GM12878 (cell line): ENCODE data around the gene UBE3C.

Experiments
- CHD4 ChIP-seq: fragments of 200-600 bp; sonication (generic); IDR thresholded peaks from 2 replicates; pipeline ENCODE4 v1.6.1; 2016; ENCODE audit warnings: mild to moderate bottlenecking
- CTCF ChIP-seq, 3 experiments: IDR thresholded peaks in 2 of 3; conservative IDR thresholded peaks in 1 of 3; 2 replicates each; pipeline ENCODE4 v1.5.1; 2011; ENCODE audit warnings: low read depth in 3 of 3, low read length in 3 of 3, mild to moderate bottlenecking in 3 of 3, control low read depth in 2 of 3, moderate library complexity in 2 of 3, inconsistent platforms in 1 of 3, mixed read lengths in 1 of 3; ENCODE audit not compliant: control insufficient read depth in 2 of 3, insufficient read depth in 1 of 3; ENCODE audit errors: extremely low read depth in 1 of 3
- EGR1 ChIP-seq, 2 experiments: IDR thresholded peaks; 1 replicate in 1 of 2; 2 replicates in 1 of 2; pipeline ENCODE4 v1.6.1; 2011 to 2012; ENCODE audit warnings: low read depth in 2 of 2, low read length in 2 of 2, borderline replicate concordance in 1 of 2, mild to moderate bottlenecking in 1 of 2, moderate library complexity in 1 of 2
- PBX3 ChIP-seq: IDR thresholded peaks from 2 replicates; pipeline ENCODE4 v1.6.1; 2011; ENCODE audit warnings: mild to moderate bottlenecking, low read depth, low read length, moderate library complexity; ENCODE audit not compliant: insufficient replicate concordance
- POLR2A ChIP-seq: IDR thresholded peaks from 2 replicates; pipeline ENCODE4 v1.6.1; 2011; ENCODE audit warnings: low read depth, mild to moderate bottlenecking, low read length
- RBBP5 ChIP-seq: fragments of 200-600 bp; sonication (generic); conservative IDR thresholded peaks from 2 replicates; pipeline ENCODE4 v1.6.1; 2016
- SIN3A ChIP-seq: IDR thresholded peaks from 2 replicates; pipeline ENCODE4 v1.6.1; 2012; ENCODE audit warnings: low read depth, low read length, improper control_type of control experiment
- ZNF24 ChIP-seq: fragments of 450-650 bp; IDR thresholded peaks from 2 replicates; pipeline ENCODE4 v1.6.1; 2017; ENCODE audit warnings: antibody characterized with exemption, mild to moderate bottlenecking
- TF ChIP-seq, protein P1 (sequence below): IDR thresholded peaks from 2 replicates; pipeline ENCODE4 v1.6.1; 2012; ENCODE audit warnings: mild to moderate bottlenecking, low read depth, low read length
- TF ChIP-seq, protein P2 (sequence below): fragments of 450-650 bp; formaldehyde crosslinking; IDR thresholded peaks from 2 replicates; pipeline ENCODE4 v1.4.0; 2022; ENCODE audit warnings: mild to moderate bottlenecking, moderate library complexity

DNA sequence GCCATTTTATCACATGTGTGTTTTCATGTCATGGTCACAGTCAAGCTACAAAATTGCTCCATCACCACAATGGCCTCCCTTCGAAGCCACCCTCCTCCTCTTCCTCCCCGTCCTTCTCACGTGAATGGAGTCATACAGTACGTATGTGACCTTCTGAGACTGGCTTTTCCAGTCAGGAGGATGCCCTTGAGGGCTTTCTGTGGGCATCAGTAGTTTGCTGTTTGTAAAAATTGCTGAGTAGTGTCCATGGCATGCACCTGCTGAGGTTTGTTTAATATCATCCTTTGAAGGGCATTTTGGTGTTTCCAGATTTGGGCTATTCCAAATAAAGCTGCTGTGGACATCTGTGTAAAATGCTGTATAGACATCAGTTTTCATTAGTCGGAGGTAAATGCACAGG, 5.9 kb upstream of the UBE3C start:
- TF ChIP-seq CTCF (IDR thresholded peaks at IDR 0.05 in 2 of 3, conservative IDR thresholded peaks at IDR 0.05 in 1 of 3; ENCODE audit: control insufficient read depth in 2 of 3, extremely low read depth in 1 of 3, insufficient read depth in 1 of 3, low read depth in 3 of 3, low read length in 3 of 3) (no peak), SIN3A (no peak), CHD4 (no peak), PBX3 (no peak), EGR1 (IDR thresholded peaks at IDR 0.05; ENCODE audit: borderline replicate concordance in 1 of 2, low read depth in 2 of 2, low read length in 2 of 2) (no peak), POLR2A (no peak), RBBP5 (no peak), ZNF24 (no peak)
- TF ChIP-seq, protein P1, sequence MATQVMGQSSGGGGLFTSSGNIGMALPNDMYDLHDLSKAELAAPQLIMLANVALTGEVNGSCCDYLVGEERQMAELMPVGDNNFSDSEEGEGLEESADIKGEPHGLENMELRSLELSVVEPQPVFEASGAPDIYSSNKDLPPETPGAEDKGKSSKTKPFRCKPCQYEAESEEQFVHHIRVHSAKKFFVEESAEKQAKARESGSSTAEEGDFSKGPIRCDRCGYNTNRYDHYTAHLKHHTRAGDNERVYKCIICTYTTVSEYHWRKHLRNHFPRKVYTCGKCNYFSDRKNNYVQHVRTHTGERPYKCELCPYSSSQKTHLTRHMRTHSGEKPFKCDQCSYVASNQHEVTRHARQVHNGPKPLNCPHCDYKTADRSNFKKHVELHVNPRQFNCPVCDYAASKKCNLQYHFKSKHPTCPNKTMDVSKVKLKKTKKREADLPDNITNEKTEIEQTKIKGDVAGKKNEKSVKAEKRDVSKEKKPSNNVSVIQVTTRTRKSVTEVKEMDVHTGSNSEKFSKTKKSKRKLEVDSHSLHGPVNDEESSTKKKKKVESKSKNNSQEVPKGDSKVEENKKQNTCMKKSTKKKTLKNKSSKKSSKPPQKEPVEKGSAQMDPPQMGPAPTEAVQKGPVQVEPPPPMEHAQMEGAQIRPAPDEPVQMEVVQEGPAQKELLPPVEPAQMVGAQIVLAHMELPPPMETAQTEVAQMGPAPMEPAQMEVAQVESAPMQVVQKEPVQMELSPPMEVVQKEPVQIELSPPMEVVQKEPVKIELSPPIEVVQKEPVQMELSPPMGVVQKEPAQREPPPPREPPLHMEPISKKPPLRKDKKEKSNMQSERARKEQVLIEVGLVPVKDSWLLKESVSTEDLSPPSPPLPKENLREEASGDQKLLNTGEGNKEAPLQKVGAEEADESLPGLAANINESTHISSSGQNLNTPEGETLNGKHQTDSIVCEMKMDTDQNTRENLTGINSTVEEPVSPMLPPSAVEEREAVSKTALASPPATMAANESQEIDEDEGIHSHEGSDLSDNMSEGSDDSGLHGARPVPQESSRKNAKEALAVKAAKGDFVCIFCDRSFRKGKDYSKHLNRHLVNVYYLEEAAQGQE = no peak
- TF ChIP-seq, protein P2, sequence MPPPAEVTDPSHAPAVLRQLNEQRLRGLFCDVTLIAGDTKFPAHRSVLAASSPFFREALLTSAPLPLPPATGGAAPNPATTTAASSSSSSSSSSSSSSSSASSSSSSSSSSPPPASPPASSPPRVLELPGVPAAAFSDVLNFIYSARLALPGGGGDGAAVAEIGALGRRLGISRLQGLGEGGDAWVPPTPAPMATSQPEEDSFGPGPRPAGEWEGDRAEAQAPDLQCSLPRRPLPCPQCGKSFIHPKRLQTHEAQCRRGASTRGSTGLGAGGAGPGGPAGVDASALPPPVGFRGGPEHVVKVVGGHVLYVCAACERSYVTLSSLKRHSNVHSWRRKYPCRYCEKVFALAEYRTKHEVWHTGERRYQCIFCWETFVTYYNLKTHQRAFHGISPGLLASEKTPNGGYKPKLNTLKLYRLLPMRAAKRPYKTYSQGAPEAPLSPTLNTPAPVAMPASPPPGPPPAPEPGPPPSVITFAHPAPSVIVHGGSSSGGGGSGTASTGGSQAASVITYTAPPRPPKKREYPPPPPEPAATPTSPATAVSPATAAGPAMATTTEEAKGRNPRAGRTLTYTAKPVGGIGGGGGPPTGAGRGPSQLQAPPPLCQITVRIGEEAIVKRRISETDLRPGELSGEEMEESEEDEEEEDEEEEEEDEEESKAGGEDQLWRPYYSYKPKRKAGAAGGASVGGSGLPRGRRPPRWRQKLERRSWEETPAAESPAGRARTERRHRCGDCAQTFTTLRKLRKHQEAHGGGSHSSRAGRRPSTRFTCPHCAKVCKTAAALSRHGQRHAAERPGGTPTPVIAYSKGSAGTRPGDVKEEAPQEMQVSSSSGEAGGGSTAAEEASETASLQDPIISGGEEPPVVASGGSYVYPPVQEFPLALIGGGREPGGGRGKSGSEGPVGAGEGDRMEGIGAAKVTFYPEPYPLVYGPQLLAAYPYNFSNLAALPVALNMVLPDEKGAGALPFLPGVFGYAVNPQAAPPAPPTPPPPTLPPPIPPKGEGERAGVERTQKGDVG (CRISPR knock-in tag) = no peak
